ENCODE results near the gene TJP2. TPM values are rescaled to one million over a fixed set of nuclear protein-coding genes. Genes with fewer than 3 reads are reported as not detected.

Gene TJP2
- total RNA-seq, 1 experiment from 2014 or later, result 106 TPM

- Histone ChIP-seq H2AFZ (ENCODE audit: low read length) (no peak overlapping the region), H3K9me2 (replicated peaks; ENCODE audit: low read length) (no peaks in the 10 kb centered on the region), H3K79me2 (ENCODE audit: low read length) (no peaks in the 10 kb centered on the region), H3F3A (ENCODE audit: low read length, unreplicated experiment) (no peaks in the 10 kb centered on the region), H3K9ac (ENCODE audit: low read length) (no peak overlapping the region), H3K27me3 (ENCODE audit: low read length) (no peaks in the 10 kb centered on the region), H3K4me2 (ENCODE audit: low read length) (no peak overlapping the region), H3K27ac (ENCODE audit: low read length) (no peak overlapping the region), H3K9me3 (ENCODE audit: low read length) (no peaks in the 10 kb centered on the region), H3K4me1 (ENCODE audit: insufficient read depth, low read length) (no peaks in the 10 kb centered on the region), H3K4me3 (ENCODE audit: low read length) (no peak overlapping the region), H4K20me1 (ENCODE audit: low read length) (no peaks in the 10 kb centered on the region), H3K36me3 (ENCODE audit: low read depth, low read length) (no peaks in the 10 kb centered on the region)
- ChIA-PET POLR2A (ENCODE audit: unreplicated experiment) (no interaction called here), CTCF (no interaction called here)
- no peak for TF ChIP-seq CTCF (conservative IDR thresholded peaks at IDR 0.05; ENCODE audit: low read depth, low read length)
- no peak for ATAC-seq
- intact Hi-C loops (cut with micrococcal nuclease), result no loop called here
- BruUV-seq (replicated peaks), result no TSS peak
- no peak for DNase-seq
These were observed 134.3 kb downstream of the TJP2 start for GRCh38 chr9:69308206-69308931.

- Histone ChIP-seq H4K20me1 (ENCODE audit: low read length) (no peaks in the 10 kb centered on the region), H2AFZ (ENCODE audit: low read length) (no peak overlapping the region), H3K4me2 (ENCODE audit: low read length) (no peak overlapping the region), H3K9ac (ENCODE audit: low read length) (no peak overlapping the region), H3K9me3 (ENCODE audit: low read length) (no peaks in the 10 kb centered on the region), H3K27ac (ENCODE audit: low read length) (no peak overlapping the region), H3K79me2 (ENCODE audit: low read length) (no peaks in the 10 kb centered on the region), H3K4me3 (ENCODE audit: low read length) (no peak overlapping the region), H3K36me3 (ENCODE audit: low read depth, low read length) (no peaks in the 10 kb centered on the region), H3K9me2 (replicated peaks; ENCODE audit: low read length) (no peaks in the 10 kb centered on the region), H3K4me1 (ENCODE audit: insufficient read depth, low read length) (0 out of 2 replicates have a peak, but pooled peaks cover 3% of the 10 kb centered on the region), H3K27me3 (ENCODE audit: low read length) (no peaks in the 10 kb centered on the region), H3F3A (ENCODE audit: low read length, unreplicated experiment) (no peaks in the 10 kb centered on the region)
- intact Hi-C loops (cut with micrococcal nuclease), result no loop called here
- ChIA-PET CTCF (no interaction called here), POLR2A (ENCODE audit: unreplicated experiment) (no interaction called here)
- DNase-seq, result no peak
- no peak for ATAC-seq
- TF ChIP-seq CTCF (conservative IDR thresholded peaks at IDR 0.05; ENCODE audit: low read depth, low read length), result no peak
- no peak for TF ChIP-seq EZH2 (IDR thresholded peaks at IDR 0.05; ENCODE audit: low read length, unreplicated experiment)
- TF ChIP-seq EZH2phosphoT487 (IDR thresholded peaks at IDR 0.05; ENCODE audit: borderline replicate concordance, low read length), result no peak
- no TSS peak for BruUV-seq (replicated peaks)
These were observed 139.1 kb downstream of the TJP2 start for GRCh38 chr9:69313175-69313574.

GRCh38 chr9:69314547-69314946 lies 140.5 kb downstream of the TJP2 start:
- Histone ChIP-seq H3K4me2 (ENCODE audit: low read length) (no peak overlapping the region), H3K4me1 (ENCODE audit: insufficient read depth, low read length) (0 out of 2 replicates have a peak, but pooled peaks cover 3% of the 10 kb centered on the region), H3F3A (ENCODE audit: low read length, unreplicated experiment) (no peaks in the 10 kb centered on the region), H3K4me3 (ENCODE audit: low read length) (no peak overlapping the region), H4K20me1 (ENCODE audit: low read length) (no peaks in the 10 kb centered on the region), H3K36me3 (ENCODE audit: low read depth, low read length) (no peaks in the 10 kb centered on the region), H3K79me2 (ENCODE audit: low read length) (no peaks in the 10 kb centered on the region), H2AFZ (ENCODE audit: low read length) (no peak overlapping the region), H3K9ac (ENCODE audit: low read length) (no peak overlapping the region), H3K9me3 (ENCODE audit: low read length) (no peaks in the 10 kb centered on the region), H3K27me3 (ENCODE audit: low read length) (no peaks in the 10 kb centered on the region), H3K27ac (ENCODE audit: low read length) (no peak overlapping the region), H3K9me2 (replicated peaks; ENCODE audit: low read length) (no peaks in the 10 kb centered on the region)
- CTCF ChIA-PET, result no interaction called here
- BruUV-seq (replicated peaks), result no TSS peak
- POLR2A ChIA-PET (ENCODE audit: unreplicated experiment), result no interaction called here
- TF ChIP-seq EZH2phosphoT487 (IDR thresholded peaks at IDR 0.05; ENCODE audit: borderline replicate concordance, low read length) (no peak), CTCF (conservative IDR thresholded peaks at IDR 0.05; ENCODE audit: low read depth, low read length) (no peak), EZH2 (IDR thresholded peaks at IDR 0.05; ENCODE audit: low read length, unreplicated experiment) (no peak)
- peak; percentile 14 for DNase-seq
- no peak for ATAC-seq
- intact Hi-C loops (cut with micrococcal nuclease), result no loop called here

Measured in PC-3 (cell line).